Type B pancreatic cell (in vitro differentiated cells): ENCODE results near the gene FAAH. TPM values are rescaled to one million over a fixed set of nuclear protein-coding genes. Genes with fewer than 3 reads are reported as not detected.

Source experiments
- DNase-seq: peaks from one replicate; pipeline ENCODE4 v3.0.0; 2021; ENCODE audit warnings: mixed read lengths; ENCODE audit not compliant: unreplicated experiment; ENCODE audit errors: extremely low spot score
- H3K27ac Mint-ChIP-seq: 2 replicates; pipeline ENCODE4 v1.8.0; 2021; ENCODE audit warnings: mild to moderate bottlenecking, mixed read lengths
- H3K27me3 Mint-ChIP-seq: 2 replicates; pipeline ENCODE4 v1.8.0; 2021; ENCODE audit warnings: mixed read lengths
- H3K36me3 Mint-ChIP-seq: 2 replicates; pipeline ENCODE4 v1.8.0; 2021; ENCODE audit warnings: mixed read lengths
- H3K4me1 Mint-ChIP-seq: one replicate; pipeline ENCODE4 v1.8.0; 2021; ENCODE audit warnings: mixed read lengths; ENCODE audit not compliant: unreplicated experiment
- H3K4me3 Mint-ChIP-seq: 2 replicates; pipeline ENCODE4 v1.8.0; 2021; ENCODE audit warnings: mild to moderate bottlenecking, mixed read lengths
- H3K9me3 Mint-ChIP-seq: 2 replicates; pipeline ENCODE4 v1.8.0; 2021; ENCODE audit warnings: mixed read lengths
- total RNA-seq: library from RNA; stranded (reverse); gene quantifications from 2 replicates; pipeline ENCODE4 v1.2.1, GENCODE V29; 2021; ENCODE audit warnings: low replicate concordance
- TF ChIP-seq, protein P1 (sequence below): fragments of 200-600 bp; sonication (generic); conservative IDR thresholded peaks from 2 replicates; pipeline ENCODE4 v1.5.0; 2021; ENCODE audit warnings: antibody characterized with exemption, mild to moderate bottlenecking

FAAH gene
- total RNA-seq, 1 donor from 2014 or later, result 30.8 TPM

DNA sequence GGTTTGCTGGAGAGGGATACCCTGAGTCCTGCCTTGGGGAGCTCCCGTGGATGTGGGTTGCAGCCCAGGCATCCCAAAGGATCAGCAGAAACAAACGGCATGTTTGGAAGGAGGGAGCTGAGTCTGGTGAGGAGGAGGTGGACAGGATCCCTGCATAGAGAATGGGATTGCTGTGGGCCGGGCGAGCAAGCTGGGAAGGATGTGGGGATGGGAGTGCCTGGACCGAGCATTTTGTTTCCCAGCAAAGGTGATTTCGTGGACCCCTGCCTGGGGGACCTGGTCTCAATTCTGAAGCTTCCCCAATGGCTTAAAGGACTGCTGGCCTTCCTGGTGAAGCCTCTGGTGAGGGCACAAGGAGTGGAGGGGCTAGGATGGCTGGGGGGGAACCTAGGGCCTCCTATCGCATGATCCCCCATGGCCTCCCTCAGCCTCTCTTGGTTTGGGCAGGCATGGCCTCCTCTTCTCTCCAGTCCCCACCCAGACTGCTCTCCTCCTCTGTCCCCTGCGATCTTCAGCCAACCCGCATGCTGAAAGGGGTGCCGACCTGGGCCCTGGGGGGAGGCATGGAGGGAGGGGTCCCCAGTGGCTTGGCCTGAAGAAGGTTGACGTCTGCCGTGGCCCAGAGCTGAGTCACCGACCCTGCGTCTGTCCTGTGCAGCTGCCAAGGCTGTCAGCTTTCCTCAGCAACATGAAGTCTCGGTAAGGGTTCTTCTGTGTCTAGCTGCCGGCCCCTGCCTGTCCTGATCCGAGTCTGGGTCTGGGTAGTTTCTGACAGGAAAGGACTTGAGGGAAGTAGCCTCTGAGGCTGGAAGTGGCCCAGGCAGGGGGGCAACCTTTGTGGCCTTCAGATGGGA is 16.3 kb downstream of the FAAH start:
- Mint-ChIP-seq H3K27me3 (no peaks in the 10 kb centered on the region), H3K4me3 (no peak overlapping the region), H3K27ac (no peak overlapping the region), H3K36me3 (no peaks in the 10 kb centered on the region), H3K9me3 (no peaks in the 10 kb centered on the region), H3K4me1 (peaks cover 8% of the 10 kb centered on the region)
- TF ChIP-seq, protein P1, sequence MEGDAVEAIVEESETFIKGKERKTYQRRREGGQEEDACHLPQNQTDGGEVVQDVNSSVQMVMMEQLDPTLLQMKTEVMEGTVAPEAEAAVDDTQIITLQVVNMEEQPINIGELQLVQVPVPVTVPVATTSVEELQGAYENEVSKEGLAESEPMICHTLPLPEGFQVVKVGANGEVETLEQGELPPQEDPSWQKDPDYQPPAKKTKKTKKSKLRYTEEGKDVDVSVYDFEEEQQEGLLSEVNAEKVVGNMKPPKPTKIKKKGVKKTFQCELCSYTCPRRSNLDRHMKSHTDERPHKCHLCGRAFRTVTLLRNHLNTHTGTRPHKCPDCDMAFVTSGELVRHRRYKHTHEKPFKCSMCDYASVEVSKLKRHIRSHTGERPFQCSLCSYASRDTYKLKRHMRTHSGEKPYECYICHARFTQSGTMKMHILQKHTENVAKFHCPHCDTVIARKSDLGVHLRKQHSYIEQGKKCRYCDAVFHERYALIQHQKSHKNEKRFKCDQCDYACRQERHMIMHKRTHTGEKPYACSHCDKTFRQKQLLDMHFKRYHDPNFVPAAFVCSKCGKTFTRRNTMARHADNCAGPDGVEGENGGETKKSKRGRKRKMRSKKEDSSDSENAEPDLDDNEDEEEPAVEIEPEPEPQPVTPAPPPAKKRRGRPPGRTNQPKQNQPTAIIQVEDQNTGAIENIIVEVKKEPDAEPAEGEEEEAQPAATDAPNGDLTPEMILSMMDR, result no peak
- no peak for DNase-seq

DNA sequence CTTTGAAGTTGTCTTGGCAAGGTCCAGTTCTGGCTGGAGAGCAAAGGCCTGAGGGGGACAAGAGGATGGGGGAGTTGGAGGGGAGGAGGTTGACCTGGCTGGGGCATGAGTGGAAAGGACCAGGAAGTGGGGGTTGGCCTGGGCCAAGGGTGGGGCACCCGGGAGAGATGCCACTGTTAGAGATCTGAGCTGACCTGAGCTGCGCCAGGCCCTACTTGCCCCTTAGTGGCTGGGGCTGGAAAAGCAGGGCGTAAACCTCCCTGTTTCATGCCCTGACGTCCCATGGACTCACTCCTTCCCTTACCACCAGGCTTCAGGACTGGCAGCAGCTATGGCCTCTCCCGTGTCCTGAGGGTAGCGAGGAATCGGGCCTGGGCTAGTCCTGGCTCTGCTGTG is 16.9 kb downstream of the FAAH start:
- H3K27me3 Mint-ChIP-seq, result no peaks in the 10 kb centered on the region
- no peaks in the 10 kb centered on the region for H3K9me3 Mint-ChIP-seq
- H3K4me1 Mint-ChIP-seq, result peaks cover 8% of the 10 kb centered on the region
- no peak for DNase-seq
- H3K27ac Mint-ChIP-seq, result no peak overlapping the region
- H3K36me3 Mint-ChIP-seq, result no peaks in the 10 kb centered on the region
- TF ChIP-seq, protein P1, result no peak
- no peak overlapping the region for H3K4me3 Mint-ChIP-seq

DNA sequence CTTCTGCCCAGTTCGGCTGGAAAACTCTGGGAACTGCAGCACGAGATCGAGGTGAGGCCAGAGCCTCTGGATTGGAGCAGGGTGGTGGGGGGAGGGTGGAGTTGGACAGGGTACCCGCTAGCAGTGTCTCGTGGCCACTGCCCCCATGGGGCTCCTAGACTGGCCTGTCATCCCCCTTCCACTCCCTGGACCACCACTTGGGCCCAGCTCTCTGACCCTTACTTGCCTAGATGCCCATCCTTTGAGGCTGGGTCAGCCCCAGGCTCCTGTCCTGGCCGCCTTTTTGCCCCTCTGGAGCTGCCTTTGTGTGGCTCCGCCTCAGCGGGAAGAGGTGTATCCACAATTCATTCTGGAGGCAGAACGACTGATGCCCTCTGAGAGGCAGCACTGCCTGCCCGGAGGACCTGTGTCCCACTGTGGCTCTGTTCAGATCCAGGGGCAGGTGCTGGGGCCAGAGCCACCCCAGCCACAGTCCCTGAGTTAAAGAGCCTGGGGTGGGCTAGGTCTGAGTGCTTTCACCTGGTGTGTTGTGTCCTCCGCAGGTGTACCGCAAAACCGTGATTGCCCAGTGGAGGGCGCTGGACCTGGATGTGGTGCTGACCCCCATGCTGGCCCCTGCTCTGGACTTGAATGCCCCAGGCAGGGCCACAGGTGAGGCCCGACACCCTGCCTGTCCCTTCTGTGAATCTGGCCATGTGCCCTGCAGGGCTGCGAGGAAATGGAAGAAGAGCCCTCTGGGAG is 17.7 kb downstream of the FAAH start:
- no peaks in the 10 kb centered on the region for H3K27me3 Mint-ChIP-seq
- no peak overlapping the region for H3K4me3 Mint-ChIP-seq
- TF ChIP-seq, protein P1, result peak; percentile 66
- peaks cover 8% of the 10 kb centered on the region for H3K4me1 Mint-ChIP-seq
- DNase-seq, result no peak
- H3K36me3 Mint-ChIP-seq, result no peaks in the 10 kb centered on the region
- no peaks in the 10 kb centered on the region for H3K9me3 Mint-ChIP-seq
- no peak overlapping the region for H3K27ac Mint-ChIP-seq

DNA sequence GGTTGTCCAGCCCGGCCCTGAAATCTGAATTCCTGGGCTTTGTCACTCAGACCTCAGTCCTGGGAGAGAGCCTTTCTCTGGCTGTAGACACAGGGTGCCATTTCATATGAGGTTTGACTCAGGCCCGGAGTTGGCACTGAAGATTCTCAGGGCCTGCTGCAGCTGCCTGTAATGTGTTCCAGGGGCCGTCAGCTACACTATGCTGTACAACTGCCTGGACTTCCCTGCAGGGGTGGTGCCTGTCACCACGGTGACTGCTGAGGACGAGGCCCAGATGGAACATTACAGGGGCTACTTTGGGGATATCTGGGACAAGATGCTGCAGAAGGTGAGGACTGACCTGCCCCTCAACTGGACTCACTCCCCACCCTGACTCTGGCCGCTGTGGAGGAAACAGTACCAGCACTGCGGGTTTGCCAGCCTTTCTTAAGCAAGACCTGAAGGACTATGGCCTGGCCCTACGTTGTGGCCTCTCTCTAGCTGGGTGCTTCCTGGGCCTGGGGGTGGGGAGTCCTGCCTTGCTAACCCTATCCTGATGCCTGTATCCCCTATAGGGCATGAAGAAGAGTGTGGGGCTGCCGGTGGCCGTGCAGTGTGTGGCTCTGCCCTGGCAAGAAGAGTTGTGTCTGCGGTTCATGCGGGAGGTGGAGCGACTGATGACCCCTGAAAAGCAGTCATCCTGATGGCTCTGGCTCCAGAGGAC is 18.9 kb downstream of the FAAH start:
- Mint-ChIP-seq H3K36me3 (no peaks in the 10 kb centered on the region), H3K4me1 (no peaks in the 10 kb centered on the region), H3K27me3 (no peaks in the 10 kb centered on the region), H3K9me3 (no peaks in the 10 kb centered on the region), H3K27ac (no peak overlapping the region), H3K4me3 (no peak overlapping the region)
- DNase-seq, result no peak
- TF ChIP-seq, protein P1, result no peak

DNA sequence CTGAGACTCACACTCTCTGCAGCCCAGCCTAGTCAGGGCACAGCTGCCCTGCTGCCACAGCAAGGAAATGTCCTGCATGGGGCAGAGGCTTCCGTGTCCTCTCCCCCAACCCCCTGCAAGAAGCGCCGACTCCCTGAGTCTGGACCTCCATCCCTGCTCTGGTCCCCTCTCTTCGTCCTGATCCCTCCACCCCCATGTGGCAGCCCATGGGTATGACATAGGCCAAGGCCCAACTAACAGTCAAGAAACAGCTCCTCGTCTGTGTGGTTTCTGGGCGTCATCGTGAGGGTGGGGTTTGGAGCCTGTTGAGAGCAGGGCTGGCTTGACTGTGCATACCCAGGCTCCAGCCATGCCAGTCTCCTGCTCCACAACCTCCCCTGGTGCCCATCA is 19.5 kb downstream of the FAAH start:
- no peak overlapping the region for H3K27ac Mint-ChIP-seq
- TF ChIP-seq, protein P1, result peak; percentile 59
- no peaks in the 10 kb centered on the region for H3K27me3 Mint-ChIP-seq
- no peak for DNase-seq
- H3K4me3 Mint-ChIP-seq, result no peak overlapping the region
- H3K4me1 Mint-ChIP-seq, result no peaks in the 10 kb centered on the region
- no peaks in the 10 kb centered on the region for H3K9me3 Mint-ChIP-seq
- no peaks in the 10 kb centered on the region for H3K36me3 Mint-ChIP-seq
